Ishikawa (cell line): Measurements from ENCODE around the gene CCNE1.

Experiments used
- CEBPB ChIP-seq: IDR thresholded peaks from 2 replicates; pipeline ENCODE4 v1.6.1; 2012
- CREB1 ChIP-seq: IDR thresholded peaks from 2 replicates; pipeline ENCODE4 v1.6.1; 2012; ENCODE audit warnings: low read depth
- EGR1 ChIP-seq: IDR thresholded peaks from 2 replicates; pipeline ENCODE4 v1.6.1; 2012
- EP300 ChIP-seq: IDR thresholded peaks from 2 replicates; pipeline ENCODE4 v1.6.1; 2012; ENCODE audit warnings: borderline replicate concordance
- FOXM1 ChIP-seq: IDR thresholded peaks from 2 replicates; pipeline ENCODE4 v1.6.1; 2012; ENCODE audit warnings: low read depth, borderline replicate concordance
- NFIC ChIP-seq: IDR thresholded peaks from 2 replicates; pipeline ENCODE4 v1.6.1; 2012
- RAD21 ChIP-seq: IDR thresholded peaks from 2 replicates; pipeline ENCODE4 v1.6.1; 2012; ENCODE audit warnings: low read depth
- TAF1 ChIP-seq: IDR thresholded peaks from 2 replicates; pipeline ENCODE4 v1.6.1; 2012; ENCODE audit warnings: low read depth, mild to moderate bottlenecking
- TCF12 ChIP-seq: IDR thresholded peaks from 2 replicates; pipeline ENCODE4 v1.6.1; 2012; ENCODE audit warnings: low read depth
- TEAD4 ChIP-seq: IDR thresholded peaks from 2 replicates; pipeline ENCODE4 v1.6.1; 2012
- USF1 ChIP-seq: IDR thresholded peaks from 2 replicates; pipeline ENCODE4 v1.6.1; 2012
- YY1 ChIP-seq: IDR thresholded peaks from 2 replicates; pipeline ENCODE4 v1.6.1; 2012; ENCODE audit warnings: low read depth
- ZBTB7A ChIP-seq: IDR thresholded peaks from 2 replicates; pipeline ENCODE4 v1.6.1; 2012; ENCODE audit warnings: low read depth
- TF ChIP-seq, protein P1 (sequence below): IDR thresholded peaks from 2 replicates; pipeline ENCODE4 v1.6.1; 2012; ENCODE audit warnings: low read depth, mild to moderate bottlenecking
- TF ChIP-seq, protein P2 (sequence below): IDR thresholded peaks from 2 replicates; pipeline ENCODE4 v1.6.1; 2012

The CCNE1 gene

DNA sequence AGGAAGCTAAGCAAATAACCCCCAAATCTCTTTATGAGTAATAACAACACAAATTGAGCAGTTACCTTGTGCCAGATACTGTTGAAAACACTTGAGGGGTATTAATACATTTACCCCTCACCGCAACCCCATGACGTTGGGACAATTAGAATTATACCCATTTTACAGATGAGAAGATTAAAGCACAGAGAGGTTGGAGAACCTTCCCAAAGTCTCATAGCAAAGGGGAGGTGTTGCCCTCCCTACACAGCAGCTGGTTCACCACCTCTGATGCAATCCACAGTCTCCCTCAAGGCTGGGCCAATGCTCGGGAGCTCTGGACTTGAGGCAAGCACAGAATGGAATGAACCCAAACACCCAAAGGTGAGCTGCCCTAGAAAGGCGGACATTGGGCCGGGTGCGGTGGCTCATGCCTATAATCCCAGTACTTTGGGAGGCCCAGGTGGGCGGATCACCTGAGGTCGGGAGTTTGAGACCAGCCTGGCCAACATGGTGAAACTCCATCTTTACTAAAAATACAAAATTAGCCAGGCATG lies 3.9 kb upstream of the CCNE1 start:
- TF ChIP-seq EP300: no peak
- no peak for TF ChIP-seq CREB1
- no peak for TF ChIP-seq CEBPB
- TF ChIP-seq RAD21: no peak
- no peak for TF ChIP-seq ZBTB7A
- TF ChIP-seq TAF1: no peak
- no peak for TF ChIP-seq FOXM1
- TF ChIP-seq YY1: no peak
- TF ChIP-seq, protein P1, sequence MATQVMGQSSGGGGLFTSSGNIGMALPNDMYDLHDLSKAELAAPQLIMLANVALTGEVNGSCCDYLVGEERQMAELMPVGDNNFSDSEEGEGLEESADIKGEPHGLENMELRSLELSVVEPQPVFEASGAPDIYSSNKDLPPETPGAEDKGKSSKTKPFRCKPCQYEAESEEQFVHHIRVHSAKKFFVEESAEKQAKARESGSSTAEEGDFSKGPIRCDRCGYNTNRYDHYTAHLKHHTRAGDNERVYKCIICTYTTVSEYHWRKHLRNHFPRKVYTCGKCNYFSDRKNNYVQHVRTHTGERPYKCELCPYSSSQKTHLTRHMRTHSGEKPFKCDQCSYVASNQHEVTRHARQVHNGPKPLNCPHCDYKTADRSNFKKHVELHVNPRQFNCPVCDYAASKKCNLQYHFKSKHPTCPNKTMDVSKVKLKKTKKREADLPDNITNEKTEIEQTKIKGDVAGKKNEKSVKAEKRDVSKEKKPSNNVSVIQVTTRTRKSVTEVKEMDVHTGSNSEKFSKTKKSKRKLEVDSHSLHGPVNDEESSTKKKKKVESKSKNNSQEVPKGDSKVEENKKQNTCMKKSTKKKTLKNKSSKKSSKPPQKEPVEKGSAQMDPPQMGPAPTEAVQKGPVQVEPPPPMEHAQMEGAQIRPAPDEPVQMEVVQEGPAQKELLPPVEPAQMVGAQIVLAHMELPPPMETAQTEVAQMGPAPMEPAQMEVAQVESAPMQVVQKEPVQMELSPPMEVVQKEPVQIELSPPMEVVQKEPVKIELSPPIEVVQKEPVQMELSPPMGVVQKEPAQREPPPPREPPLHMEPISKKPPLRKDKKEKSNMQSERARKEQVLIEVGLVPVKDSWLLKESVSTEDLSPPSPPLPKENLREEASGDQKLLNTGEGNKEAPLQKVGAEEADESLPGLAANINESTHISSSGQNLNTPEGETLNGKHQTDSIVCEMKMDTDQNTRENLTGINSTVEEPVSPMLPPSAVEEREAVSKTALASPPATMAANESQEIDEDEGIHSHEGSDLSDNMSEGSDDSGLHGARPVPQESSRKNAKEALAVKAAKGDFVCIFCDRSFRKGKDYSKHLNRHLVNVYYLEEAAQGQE: no peak
- no peak for TF ChIP-seq NFIC
- TF ChIP-seq TEAD4: no peak
- no peak for TF ChIP-seq EGR1
- no peak for TF ChIP-seq USF1

DNA sequence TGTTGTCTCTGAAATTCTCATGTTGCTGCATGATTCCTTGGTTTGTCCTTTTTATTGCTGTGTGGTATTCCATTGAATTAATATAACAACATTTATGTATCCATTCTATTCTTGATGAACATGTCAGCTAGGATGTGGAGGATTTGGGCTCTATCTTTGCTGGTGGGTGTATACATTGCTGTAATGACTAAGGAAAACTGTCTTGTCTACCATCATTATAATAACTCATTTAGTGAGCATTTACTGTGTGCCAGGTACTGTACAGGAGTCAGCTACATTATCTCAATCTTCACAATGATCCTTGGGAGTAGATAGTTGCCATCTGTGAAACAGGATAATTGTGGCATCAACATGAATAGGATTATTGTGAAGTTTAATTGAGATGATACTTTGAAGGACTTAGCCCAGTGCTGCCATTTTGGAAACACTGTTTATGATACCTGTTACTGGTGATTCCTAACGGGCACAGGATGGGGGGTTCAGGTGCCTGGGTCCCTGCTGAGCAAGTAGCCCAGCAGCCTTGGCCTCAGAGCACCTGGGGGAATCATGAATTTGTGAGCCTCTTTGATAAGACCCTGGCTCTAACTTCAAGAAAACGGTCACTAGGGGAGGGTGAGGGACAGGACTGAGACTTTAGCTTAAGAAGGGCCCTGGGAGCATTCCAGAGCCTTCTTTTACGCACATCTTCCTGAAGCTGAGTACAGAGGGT lies 1.8 kb upstream of the CCNE1 start:
- no peak for TF ChIP-seq ZBTB7A
- no peak for TF ChIP-seq EGR1
- no peak for TF ChIP-seq TCF12
- no peak for TF ChIP-seq USF1
- no peak for TF ChIP-seq TEAD4
- TF ChIP-seq, protein P2, sequence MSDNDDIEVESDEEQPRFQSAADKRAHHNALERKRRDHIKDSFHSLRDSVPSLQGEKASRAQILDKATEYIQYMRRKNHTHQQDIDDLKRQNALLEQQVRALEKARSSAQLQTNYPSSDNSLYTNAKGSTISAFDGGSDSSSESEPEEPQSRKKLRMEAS: no peak
- TF ChIP-seq CEBPB: no peak
- no peak for TF ChIP-seq YY1
- TF ChIP-seq FOXM1: no peak
- TF ChIP-seq, protein P1: no peak
- no peak for TF ChIP-seq EP300
- TF ChIP-seq NFIC: no peak
- no peak for TF ChIP-seq CREB1

GRCh38 chr19:29810504-29810871 lies 1.3 kb upstream of the CCNE1 start:
- TF ChIP-seq EGR1: no peak

DNA sequence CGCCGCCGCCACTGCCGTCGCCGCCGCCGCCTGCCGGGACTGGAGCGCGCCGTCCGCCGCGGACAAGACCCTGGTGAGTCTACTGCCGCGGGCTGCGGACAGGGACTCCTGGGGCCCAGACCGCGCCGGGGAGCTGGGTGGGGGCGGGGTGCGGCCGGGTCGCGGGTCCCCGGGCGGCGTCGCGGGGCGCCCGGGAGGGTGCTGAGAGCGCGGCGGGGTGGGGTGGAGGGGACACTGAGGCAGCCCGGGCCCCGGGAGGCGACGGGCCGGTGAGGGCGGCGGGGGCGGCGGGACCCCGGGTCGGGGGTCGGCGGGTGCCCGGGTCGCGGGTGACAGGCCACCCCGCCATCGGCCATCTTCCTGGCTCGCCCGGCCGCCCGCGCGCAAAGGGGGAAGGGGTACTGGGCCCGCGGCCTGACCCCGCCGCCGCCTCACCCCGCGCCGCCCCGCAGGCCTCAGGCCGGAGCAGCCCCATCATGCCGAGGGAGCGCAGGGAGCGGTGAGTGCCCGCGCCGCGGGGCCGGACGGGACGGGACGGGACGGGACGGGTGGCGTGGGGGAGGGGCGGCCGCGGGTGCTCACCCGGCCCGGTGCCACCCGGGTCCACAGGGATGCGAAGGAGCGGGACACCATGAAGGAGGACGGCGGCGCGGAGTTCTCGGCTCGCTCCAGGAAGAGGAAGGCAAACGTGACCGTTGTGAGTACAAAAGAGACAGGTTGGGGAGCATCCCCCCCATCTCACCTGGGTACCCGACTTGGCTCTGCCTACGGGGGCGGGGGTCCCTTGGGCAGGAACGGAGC lies 489 bp downstream of the CCNE1 start:
- TF ChIP-seq TAF1 (no peak), NFIC (no peak), YY1 (no peak), RAD21 (no peak), CEBPB (no peak), TCF12 (no peak)
- TF ChIP-seq, protein P1: no peak
- TF ChIP-seq, protein P2: no peak
